GM21528 (cell line): Measurements from ENCODE around the gene HRH2.

Experiments used
- ATAC-seq: cut with Tn5 transposase; IDR thresholded peaks from one replicate; pipeline ENCODE4 v1.9.1; 2021; ENCODE audit warnings: mild to moderate bottlenecking, moderate library complexity; ENCODE audit not compliant: unreplicated experiment, low FRiP score

HRH2 gene

GRCh38 chr5:175690586-175690985 is 32.7 kb downstream of the HRH2 start:
- no peak for ATAC-seq

DNA sequence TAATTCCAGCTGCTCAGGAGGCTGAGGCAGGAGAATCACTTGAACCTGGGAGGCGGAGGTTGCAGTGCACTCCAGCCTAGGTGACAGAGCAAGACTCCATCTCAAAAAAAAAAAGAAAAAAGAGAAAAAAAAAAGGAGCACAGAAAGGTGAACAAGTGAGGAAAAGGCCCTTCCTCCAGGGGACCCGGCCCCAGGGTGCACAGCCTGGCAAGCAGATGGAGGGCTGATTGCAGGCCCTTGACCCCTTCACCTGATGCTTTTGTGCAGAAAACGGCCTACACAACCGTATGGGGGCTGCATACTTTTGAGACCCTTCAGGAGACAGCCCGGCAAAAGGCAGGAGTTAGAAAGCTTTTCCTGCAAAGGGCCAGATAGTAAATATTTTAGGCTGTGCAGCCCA is 33.9 kb downstream of the HRH2 start:
- ATAC-seq, result no peak

- no peak for ATAC-seq
Measured at GRCh38 chr5:175692235-175692995, 34.5 kb downstream of the HRH2 start.

DNA sequence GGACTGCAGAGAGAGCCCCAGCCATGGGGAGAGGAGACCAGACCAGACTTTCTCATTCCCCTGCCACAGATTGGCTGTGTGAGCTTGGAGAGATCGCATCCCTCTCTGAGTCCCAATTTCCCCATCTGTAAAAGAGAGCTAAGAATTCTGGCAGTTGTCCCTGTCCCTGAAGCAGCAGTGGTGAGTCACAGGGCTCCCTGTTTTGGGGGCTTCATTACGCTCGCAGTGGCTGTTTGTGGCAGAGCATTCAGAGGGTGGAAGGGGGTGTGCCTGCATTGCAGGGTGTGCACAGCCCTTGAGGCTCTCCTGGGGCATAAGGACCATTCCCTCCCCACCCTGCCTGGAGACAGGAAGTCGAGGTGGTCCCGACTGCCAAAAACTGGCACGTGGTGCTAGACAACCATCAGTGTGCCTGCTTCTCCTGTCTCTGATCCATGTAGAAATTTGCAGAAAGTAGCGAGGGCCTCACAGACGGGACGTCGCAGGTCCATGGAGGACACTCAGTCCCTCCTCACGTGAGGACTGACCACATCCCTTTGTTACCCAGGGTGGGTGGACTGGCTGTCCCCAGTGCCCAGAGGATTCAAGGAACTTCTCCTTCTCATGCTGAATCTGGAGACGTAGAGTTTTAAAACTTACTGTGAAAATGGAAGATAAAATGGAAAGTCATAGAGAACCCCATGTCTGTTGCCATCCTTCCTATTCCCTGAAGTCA is 35.3 kb downstream of the HRH2 start:
- ATAC-seq, result no peak

DNA sequence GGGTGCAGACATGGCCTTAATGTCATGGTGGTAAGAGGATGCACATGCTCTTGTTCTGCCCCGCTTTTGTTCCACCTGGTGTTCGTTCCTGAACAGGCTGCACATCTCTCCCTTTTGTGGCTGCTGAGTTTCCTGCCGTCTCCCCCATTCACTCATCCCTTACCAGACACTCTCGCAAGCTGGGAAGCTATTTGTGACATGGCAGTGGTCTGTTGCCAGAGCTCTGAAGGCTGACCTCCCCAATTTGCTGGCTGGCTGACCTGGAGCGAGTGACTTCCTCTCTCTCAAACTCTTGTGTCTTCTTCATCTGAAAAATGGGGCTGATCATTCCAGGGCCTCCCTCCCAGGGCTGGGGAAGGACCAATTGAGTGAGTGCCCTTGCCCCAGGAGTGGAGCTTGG is 35.9 kb downstream of the HRH2 start:
- ATAC-seq, result no peak

GRCh38 chr5:175694371-175695160 is 36.7 kb downstream of the HRH2 start:
- no peak for ATAC-seq

DNA sequence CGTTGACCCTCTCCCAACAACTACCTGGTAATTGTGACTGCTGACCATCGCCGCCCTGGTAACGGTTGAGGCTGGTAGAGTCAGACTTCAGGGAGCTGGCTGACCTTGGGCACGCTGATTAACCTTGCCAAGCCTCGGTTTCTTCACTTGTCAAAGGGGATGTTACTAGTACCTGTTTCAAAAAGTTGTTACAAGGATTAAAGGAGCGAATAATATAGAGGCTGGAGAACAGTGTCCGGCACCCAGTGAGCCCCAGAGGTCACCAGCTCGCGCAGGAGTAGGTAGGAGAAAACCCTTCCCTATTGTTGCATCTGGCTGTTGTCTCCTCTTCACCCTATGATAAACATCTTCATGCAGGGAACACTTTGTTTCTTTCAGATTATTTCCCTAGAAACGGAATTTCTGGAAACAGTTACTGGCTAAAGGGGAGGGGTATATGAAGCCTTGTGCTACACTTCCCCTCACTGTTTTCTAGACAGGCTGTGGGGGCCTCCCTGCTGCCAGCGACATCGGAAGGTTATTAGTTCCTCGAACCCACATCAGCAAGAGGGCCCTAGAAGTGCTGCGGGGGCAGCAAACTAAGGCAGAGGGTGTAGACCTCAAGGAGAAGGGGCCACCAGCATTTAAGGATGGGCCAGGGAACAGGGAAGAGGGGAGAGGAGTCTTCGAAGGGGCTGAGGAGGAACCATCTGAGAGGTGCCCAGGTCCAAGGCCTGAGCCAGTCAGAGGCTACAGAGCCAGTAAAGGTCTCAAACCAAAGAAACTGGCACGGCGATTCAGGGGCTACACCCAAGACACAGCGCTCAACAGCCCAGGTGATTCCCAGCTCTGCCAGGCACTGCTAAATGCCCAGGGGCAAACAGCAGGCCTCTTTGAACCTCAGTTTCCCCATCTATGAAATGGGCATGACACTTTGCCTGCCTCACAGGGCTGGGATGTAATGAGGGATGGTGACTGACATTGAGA is 37.6 kb downstream of the HRH2 start:
- ATAC-seq, result no peak

DNA sequence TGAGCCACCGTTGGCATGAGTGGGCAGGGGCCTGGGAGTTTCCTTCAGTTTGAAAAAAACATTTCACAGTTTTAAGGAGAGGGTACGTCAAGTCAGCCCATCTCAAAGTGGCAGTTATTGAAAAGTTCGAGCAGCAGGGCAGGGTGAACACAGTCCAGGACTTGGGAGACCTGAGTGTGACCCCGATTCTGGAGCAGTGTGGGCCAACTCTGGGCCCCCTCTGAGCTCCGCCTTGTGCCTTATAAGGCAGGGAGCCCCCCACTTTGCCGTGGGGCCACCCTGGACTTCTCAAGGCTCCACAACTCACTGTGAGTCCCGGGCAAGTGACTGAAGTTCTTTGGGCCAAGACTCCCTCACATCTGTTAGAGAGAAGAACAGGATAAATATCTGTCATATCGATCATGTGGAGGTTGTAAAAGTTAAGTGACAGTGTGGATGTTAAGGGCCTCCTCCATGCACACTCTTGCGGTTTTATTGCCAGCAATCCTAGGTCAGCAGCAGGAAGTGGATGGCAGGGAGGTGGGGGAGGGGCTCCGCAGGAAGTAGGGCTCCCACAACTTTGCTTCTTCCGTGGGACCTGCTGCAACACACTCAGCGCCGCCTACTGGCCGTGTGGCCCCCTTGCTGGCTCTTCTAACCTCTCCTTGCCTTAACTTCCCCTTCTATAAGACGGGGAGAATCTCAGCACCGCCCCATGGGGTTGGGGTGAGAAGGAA is 38.4 kb downstream of the HRH2 start:
- ATAC-seq, result no peak

- ATAC-seq, result no peak
Measured at GRCh38 chr5:175696855-175697198, 39.0 kb downstream of the HRH2 start.

DNA sequence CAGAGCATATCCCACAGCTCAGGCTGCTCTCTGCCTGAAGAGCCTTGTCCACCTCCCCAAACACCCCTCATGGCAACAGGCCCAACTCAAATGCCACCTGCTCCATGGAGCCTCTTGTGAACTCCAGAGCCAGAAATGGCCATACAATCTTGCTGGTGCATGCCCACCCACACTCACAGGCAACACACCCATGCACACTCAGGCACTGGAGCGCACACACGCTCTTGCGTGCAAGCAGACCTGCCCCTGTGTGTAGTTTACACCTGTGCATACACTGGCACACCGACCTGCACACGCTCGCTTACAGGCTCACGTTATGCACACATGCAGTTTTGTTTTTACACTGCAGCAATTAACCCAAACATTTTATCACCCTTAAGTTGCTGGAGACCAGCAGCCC is 40.0 kb downstream of the HRH2 start:
- ATAC-seq, result no peak

DNA sequence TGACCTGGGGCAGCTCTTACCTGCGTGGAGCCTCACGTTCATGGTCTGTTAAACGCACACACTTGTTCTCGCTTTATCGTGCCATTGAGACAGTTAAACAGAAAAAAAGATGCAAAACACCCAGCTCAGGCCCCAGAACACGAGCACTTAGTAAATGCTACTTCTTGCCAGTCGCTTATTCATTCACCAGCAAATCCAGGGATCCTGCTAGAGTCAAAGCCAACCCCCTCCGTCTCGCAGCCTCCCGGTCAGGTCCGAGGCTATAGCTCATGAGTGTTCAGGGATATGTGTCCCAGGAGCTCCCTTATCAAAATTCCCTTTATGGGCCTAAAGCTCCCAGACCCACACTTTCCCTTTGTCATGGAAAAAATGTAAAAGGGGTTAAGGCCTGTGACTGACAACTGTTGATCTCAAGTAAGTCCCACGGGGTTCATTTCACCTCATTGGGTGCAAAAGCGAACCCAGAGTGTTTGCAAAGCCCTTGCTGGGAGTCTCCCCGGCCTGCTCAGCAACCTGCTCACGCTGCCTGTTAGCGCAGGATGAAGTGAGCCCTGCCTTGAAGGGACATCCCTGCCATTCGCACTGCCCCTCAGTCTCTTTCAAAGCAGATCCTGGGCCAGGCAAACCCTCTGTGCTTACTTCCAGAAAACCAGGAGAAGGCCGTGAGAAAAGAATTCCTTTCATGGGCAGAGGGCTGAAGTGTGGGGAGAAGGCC is 40.7 kb downstream of the HRH2 start:
- no peak for ATAC-seq

DNA sequence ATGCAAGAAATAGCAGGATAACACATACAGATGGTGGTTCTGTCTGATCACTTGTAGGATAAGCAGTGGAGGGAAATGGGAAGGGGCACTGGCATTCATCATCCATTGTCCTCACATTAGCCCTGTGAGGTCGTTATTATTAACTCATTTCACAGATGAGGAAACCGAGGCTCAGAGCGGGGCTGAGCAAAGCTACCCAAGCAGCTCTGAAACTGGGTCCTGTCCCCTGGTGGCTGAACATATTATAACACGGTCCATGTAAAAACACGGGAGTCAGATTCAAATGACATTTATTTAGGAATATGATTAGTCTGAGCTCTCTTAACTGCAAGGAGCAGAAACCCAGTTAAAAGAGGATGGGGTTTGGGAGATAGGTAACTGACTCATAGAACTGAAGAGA is 43.1 kb downstream of the HRH2 start:
- ATAC-seq, result no peak

DNA sequence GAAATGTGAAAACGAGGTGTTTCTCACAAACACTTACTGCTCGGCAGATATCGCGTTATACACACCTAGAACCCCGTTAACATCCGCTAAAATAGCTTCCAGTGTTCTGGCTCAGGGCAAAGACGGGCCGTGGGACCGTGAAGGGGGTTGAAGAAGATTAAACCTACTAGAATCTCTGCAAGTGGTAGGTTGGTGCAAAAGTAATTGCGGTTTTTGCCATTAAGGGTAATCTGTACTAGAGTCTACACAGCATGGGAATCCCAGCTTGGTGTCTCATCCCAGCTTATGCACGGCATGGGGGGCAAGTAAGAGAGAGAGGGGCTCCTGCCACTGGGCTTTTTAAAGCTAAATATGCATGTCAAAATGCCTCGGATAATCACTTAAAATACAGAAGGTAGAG is 43.9 kb downstream of the HRH2 start:
- no peak for ATAC-seq

DNA sequence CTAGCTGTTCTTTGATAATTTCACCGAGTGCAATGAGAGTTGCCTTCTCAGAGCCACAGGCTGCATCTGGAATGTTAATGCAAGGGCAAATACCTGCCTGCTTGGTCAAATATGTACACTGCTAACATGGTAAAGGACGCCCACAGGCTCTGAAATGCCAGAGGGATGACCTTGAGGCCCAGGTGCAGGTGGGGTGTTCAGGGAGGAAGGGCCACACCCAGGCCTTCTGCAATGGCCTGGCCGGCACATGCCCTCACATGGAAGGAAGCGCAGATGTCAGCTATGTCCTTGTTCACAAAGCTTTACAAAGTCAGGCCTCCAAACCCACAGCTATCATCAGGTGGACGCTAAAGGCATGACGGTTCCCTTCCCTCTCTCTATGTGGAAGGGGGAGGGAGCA is 48.6 kb downstream of the HRH2 start:
- ATAC-seq, result no peak

- no peak for ATAC-seq
Measured at GRCh38 chr5:175707751-175708375, 50.0 kb downstream of the HRH2 start.

DNA sequence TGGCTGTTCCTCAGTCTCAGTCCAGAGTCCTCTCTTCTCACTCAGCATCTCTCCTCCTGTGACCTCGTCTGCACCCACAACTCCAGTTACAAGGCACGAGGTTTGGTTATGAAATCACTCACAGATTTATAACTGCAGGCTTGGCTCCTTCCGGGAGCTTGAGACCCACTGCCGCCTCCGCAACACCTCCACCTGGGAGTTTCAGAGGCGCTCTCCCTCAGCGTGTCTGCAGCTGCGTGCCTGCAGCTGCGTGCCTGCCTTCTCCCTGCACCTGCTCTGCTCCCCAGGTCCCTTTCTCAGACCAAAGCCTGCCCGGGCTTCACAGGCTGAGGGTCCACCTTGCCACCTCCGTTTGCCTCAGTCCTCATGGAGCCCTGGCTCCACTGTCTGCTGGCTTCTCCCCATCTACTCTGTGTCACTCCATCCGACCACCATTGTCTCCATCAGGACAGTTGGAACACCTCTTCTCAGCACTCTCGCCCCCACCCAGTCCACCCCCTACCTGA is 51.5 kb downstream of the HRH2 start:
- no peak for ATAC-seq

DNA sequence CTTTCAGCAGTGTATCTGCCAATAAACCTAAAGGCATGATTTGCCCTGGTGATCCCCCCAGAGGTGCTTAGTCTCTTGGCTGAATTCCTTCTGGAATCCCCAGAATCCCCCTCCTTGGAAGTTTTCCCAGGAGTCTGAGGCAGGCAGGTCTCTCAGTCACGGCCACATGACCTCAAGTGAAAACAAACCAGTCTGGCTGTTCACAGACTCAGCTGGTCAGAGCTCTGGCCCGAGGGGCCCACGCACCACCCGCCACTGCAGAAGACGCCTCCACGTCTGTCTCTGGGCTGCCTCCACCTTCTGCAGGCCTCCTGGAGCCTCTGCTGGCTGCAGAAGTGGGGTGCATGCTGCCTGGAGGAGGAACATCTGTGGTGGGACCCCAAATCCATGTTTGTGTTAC is 52.5 kb downstream of the HRH2 start:
- no peak for ATAC-seq

GRCh38 chr5:175711031-175711430 is 53.2 kb downstream of the HRH2 start:
- no peak for ATAC-seq
